ENCODE measurements around the gene SMAD5.

SMAD5 gene

DNA sequence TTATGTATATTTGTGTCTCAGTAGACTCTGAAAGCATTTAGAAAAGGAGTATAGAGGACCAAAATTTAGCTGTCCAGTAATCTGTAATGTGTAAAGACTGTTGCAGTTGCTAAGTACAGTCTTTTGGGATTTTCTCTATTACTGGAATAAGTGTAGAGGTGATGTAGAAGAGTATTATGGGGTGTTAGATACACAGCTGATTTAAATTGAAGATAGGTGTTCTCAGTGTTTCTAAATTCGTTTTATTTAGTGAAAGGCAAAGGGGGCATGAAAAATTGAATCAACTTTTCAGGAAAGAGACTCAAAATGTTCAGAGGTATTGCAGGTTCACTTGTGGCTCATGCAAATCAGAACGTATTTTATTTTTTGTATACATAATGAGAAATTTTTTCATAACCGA lies 13.6 kb downstream of the SMAD5 start:
- TF ChIP-seq, protein P1, sequence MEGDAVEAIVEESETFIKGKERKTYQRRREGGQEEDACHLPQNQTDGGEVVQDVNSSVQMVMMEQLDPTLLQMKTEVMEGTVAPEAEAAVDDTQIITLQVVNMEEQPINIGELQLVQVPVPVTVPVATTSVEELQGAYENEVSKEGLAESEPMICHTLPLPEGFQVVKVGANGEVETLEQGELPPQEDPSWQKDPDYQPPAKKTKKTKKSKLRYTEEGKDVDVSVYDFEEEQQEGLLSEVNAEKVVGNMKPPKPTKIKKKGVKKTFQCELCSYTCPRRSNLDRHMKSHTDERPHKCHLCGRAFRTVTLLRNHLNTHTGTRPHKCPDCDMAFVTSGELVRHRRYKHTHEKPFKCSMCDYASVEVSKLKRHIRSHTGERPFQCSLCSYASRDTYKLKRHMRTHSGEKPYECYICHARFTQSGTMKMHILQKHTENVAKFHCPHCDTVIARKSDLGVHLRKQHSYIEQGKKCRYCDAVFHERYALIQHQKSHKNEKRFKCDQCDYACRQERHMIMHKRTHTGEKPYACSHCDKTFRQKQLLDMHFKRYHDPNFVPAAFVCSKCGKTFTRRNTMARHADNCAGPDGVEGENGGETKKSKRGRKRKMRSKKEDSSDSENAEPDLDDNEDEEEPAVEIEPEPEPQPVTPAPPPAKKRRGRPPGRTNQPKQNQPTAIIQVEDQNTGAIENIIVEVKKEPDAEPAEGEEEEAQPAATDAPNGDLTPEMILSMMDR (conservative IDR thresholded peaks at IDR 0.05; ENCODE audit: control insufficient read depth, insufficient read depth, low read depth, low read length): no peak
- no peak overlapping the region for H3K4me3 ChIP-seq (ENCODE audit: control insufficient read depth, low read depth, low read length)
- no peak for DNase-seq (ENCODE audit: low read depth)

DNA sequence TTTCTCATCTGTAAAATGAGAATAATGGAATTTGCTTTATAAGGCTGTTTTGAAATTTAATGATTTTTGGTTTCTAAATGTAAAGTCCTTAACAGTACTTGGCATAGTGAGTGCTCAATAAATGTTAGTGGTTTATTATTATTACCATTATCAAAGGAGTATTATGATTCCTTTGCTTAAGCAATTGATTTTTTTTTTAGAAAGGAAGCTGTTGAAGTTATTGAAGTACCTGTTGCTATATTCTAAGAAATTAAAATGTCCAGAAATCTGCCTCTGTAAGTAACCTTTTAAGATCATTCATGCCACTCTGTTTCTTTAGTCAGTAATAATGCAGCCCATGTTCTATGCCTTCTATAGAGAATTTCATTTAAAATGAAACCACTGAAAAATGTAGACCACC lies 15.0 kb downstream of the SMAD5 start:
- DNase-seq (ENCODE audit: low read depth): no peak
- TF ChIP-seq, protein P1 (conservative IDR thresholded peaks at IDR 0.05; ENCODE audit: control insufficient read depth, insufficient read depth, low read depth, low read length): no peak
- H3K4me3 ChIP-seq (ENCODE audit: control insufficient read depth, low read depth, low read length): no peak overlapping the region

DNA sequence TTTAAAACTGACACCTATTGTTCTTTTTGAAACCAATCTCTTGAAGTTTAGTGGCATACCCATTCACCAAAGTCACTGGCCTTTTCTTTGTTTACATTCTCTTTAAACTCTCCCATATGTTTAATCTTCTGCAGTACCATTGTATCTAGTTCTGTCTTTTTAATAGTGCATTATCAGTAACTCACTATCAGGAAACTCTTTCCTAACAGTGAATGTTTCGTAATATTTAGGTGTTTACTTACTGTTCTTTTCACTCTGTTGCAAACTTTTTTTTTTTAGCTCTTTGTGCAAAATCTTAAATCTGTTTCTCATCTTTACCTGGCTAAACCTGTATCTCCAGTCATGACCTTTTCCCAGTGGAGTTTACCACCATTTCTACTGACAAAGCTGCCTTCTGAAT lies 17.2 kb downstream of the SMAD5 start:
- TF ChIP-seq, protein P1 (conservative IDR thresholded peaks at IDR 0.05; ENCODE audit: control insufficient read depth, insufficient read depth, low read depth, low read length): no peak
- DNase-seq (ENCODE audit: low read depth): no peak
- no peak overlapping the region for H3K4me3 ChIP-seq (ENCODE audit: control insufficient read depth, low read depth, low read length)

DNA sequence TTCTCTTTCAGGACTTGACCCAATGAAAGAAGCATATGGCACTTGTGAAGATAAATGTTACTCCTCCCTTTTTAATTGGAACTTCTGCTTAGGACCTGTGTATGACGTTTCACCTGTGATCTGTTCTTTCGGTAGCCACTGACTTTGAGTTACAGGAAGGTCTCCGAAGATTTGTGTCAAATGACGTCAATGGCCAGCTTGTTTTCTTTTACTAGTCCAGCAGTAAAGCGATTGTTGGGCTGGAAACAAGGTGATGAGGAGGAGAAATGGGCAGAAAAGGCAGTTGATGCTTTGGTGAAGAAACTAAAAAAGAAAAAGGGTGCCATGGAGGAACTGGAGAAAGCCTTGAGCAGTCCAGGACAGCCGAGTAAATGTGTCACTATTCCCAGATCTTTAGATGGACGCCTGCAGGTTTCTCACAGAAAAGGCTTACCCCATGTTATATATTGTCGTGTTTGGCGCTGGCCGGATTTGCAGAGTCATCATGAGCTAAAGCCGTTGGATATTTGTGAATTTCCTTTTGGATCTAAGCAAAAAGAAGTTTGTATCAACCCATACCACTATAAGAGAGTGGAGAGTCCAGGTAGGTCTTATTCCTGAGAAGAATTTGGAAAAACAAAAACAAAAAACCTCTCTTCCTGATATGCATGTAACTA lies 21.1 kb downstream of the SMAD5 start:
- no peak overlapping the region for H3K4me3 ChIP-seq (ENCODE audit: control insufficient read depth, low read depth, low read length)
- TF ChIP-seq, protein P1 (conservative IDR thresholded peaks at IDR 0.05; ENCODE audit: control insufficient read depth, insufficient read depth, low read depth, low read length): no peak
- DNase-seq (ENCODE audit: low read depth): no peak

DNA sequence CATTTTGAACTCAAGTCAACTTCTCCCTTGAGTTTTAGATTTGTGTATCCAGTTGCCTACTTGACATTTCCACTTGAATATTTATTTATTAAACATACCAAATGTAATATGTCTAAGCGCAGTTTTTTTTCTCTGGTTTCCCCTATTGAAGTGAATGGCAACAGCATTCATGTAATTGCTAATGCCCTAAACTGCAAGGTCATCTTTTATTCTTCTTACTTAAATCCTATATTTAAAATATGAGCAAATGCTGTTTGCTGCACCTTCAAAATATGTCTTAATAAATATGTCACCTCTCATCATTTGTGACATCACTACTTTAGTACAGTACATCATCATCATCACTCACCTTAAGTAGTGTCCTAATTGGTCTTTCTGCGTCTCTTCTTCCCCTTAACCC lies 22.4 kb downstream of the SMAD5 start:
- DNase-seq (ENCODE audit: low read depth): no peak

DNA sequence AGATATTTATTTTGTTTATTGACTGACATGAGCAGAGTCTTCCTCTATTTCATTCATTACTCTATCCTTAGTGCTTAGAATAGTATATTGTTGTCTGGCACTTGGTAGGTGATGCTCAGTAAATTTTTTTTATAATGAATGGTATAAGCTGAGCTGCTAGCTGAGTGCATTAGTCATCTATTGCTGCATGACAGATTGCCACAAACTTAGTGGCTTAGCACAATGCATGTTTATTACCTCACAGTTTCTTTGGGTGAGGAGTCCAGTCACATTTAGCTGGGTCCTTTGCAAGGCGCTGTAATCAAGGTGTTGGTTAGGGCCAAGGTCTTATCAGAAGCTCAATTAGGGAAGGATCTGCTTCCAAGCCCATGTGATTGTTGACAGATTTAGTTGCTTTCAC lies 23.1 kb downstream of the SMAD5 start:
- peak; percentile 44 for DNase-seq (ENCODE audit: low read depth)
- TF ChIP-seq, protein P1 (conservative IDR thresholded peaks at IDR 0.05; ENCODE audit: control insufficient read depth, insufficient read depth, low read depth, low read length): no peak
- H3K4me3 ChIP-seq (ENCODE audit: control insufficient read depth, low read depth, low read length): no peak overlapping the region

More for the DNA sequence above, 22.4 kb downstream of the SMAD5 start:
- TF ChIP-seq, protein P1 (conservative IDR thresholded peaks at IDR 0.05; ENCODE audit: control insufficient read depth, insufficient read depth, low read depth, low read length): no peak
- H3K4me3 ChIP-seq (ENCODE audit: control insufficient read depth, low read depth, low read length): no peak overlapping the region

DNA sequence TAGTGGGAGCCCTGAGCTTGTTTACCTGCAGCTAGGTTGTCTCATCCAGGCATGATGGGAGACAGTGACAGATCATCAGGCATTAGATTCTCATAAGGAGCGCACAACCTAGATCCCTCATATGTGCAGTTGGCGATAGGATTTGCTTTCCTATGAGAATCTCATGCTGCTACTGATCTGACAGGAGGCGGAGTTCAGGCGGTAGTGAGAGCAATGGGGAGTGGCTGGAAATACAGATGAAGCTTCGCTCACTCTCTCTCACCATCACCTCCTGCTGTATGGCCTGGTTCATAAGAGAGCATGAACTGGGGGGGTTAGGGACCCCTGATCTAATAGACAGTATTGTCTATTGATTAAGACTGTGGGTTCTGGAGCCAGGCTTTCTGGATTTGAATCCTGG lies 24.9 kb downstream of the SMAD5 start:
- H3K4me3 ChIP-seq (ENCODE audit: control insufficient read depth, low read depth, low read length): no peak overlapping the region
- DNase-seq (ENCODE audit: low read depth): no peak
- TF ChIP-seq, protein P1 (conservative IDR thresholded peaks at IDR 0.05; ENCODE audit: control insufficient read depth, insufficient read depth, low read depth, low read length): no peak
